ENCODE results near the gene WWC2.

Gene WWC2

DNA sequence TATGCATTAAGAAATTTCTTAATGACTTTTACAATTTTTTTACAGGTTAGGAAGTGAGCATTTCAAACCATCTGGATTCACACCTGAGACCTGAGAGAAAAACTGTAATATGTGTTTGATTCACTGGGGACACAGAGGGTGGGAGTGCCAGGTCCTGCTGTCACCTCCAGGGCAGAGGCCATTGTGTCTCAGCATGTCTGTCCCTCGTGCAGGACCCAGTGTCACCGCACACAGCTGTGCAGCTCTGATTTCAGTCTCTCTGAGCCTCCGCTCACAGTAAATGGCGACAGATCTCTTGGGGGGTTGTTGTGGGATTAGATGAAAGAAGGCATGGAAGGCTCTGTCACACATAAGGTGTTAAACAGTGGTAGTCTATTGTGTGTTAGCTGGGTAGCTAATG, 246.2 kb downstream of the WWC2 start:
- TF ChIP-seq, protein P1, sequence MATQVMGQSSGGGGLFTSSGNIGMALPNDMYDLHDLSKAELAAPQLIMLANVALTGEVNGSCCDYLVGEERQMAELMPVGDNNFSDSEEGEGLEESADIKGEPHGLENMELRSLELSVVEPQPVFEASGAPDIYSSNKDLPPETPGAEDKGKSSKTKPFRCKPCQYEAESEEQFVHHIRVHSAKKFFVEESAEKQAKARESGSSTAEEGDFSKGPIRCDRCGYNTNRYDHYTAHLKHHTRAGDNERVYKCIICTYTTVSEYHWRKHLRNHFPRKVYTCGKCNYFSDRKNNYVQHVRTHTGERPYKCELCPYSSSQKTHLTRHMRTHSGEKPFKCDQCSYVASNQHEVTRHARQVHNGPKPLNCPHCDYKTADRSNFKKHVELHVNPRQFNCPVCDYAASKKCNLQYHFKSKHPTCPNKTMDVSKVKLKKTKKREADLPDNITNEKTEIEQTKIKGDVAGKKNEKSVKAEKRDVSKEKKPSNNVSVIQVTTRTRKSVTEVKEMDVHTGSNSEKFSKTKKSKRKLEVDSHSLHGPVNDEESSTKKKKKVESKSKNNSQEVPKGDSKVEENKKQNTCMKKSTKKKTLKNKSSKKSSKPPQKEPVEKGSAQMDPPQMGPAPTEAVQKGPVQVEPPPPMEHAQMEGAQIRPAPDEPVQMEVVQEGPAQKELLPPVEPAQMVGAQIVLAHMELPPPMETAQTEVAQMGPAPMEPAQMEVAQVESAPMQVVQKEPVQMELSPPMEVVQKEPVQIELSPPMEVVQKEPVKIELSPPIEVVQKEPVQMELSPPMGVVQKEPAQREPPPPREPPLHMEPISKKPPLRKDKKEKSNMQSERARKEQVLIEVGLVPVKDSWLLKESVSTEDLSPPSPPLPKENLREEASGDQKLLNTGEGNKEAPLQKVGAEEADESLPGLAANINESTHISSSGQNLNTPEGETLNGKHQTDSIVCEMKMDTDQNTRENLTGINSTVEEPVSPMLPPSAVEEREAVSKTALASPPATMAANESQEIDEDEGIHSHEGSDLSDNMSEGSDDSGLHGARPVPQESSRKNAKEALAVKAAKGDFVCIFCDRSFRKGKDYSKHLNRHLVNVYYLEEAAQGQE (IDR thresholded peaks at IDR 0.05; ENCODE audit: insufficient replicate concordance, low read depth): no peak
- TF ChIP-seq GABPA (IDR thresholded peaks at IDR 0.05; ENCODE audit: low read depth) (no peak), POLR2AphosphoS5 (IDR thresholded peaks at IDR 0.05; ENCODE audit: low read depth) (no peak), SPI1 (IDR thresholded peaks at IDR 0.05; ENCODE audit: borderline replicate concordance, low read depth) (no peak)
- TF ChIP-seq, protein P2, sequence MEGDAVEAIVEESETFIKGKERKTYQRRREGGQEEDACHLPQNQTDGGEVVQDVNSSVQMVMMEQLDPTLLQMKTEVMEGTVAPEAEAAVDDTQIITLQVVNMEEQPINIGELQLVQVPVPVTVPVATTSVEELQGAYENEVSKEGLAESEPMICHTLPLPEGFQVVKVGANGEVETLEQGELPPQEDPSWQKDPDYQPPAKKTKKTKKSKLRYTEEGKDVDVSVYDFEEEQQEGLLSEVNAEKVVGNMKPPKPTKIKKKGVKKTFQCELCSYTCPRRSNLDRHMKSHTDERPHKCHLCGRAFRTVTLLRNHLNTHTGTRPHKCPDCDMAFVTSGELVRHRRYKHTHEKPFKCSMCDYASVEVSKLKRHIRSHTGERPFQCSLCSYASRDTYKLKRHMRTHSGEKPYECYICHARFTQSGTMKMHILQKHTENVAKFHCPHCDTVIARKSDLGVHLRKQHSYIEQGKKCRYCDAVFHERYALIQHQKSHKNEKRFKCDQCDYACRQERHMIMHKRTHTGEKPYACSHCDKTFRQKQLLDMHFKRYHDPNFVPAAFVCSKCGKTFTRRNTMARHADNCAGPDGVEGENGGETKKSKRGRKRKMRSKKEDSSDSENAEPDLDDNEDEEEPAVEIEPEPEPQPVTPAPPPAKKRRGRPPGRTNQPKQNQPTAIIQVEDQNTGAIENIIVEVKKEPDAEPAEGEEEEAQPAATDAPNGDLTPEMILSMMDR (IDR thresholded peaks at IDR 0.05; ENCODE audit: insufficient read depth, low read length): no peak
- H3K4me3 ChIP-seq (replicated peaks; ENCODE audit: insufficient read depth, low read length): no peak overlapping the region
- no peak overlapping the region for H3K27ac ChIP-seq (replicated peaks)
- DNase-seq (ENCODE audit: low read depth in 1 of 2, low spot score in 1 of 2): no peak
- peaks cover 2% of the 10 kb centered on the region for H3K27me3 ChIP-seq (ENCODE audit: insufficient read depth, poor library complexity, severe bottlenecking)

DNA sequence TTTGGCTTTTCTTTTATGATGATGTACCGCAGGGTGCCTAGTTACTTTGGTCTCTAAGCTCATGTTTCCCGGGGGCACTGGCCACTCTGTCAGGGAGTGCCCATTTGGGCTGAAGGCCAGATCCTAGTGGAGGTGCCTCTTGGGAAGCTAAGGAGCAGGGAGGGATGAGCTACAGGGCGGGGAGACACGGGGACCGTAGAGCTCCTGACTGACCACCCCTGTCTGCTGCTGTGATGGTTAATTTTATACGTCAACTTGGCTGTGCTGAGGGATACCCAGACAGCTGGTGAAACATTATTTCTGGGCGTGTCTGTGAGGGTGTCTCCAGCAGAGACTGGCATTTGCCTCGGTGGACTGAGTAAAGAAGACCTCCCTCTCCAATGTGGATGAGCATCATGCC, 248.1 kb downstream of the WWC2 start:
- no peak for DNase-seq (ENCODE audit: low read depth in 1 of 2, low spot score in 1 of 2)
- peaks cover 2% of the 10 kb centered on the region for H3K27me3 ChIP-seq (ENCODE audit: insufficient read depth, poor library complexity, severe bottlenecking)
- TF ChIP-seq, protein P2 (IDR thresholded peaks at IDR 0.05; ENCODE audit: insufficient read depth, low read length): no peak
- TF ChIP-seq, protein P1 (IDR thresholded peaks at IDR 0.05; ENCODE audit: insufficient replicate concordance, low read depth): no peak
- TF ChIP-seq POLR2AphosphoS5 (IDR thresholded peaks at IDR 0.05; ENCODE audit: low read depth) (no peak), GABPA (IDR thresholded peaks at IDR 0.05; ENCODE audit: low read depth) (no peak), SPI1 (IDR thresholded peaks at IDR 0.05; ENCODE audit: borderline replicate concordance, low read depth) (no peak)
- no peak overlapping the region for H3K27ac ChIP-seq (replicated peaks)
- no peak overlapping the region for H3K4me3 ChIP-seq (replicated peaks; ENCODE audit: insufficient read depth, low read length)

DNA sequence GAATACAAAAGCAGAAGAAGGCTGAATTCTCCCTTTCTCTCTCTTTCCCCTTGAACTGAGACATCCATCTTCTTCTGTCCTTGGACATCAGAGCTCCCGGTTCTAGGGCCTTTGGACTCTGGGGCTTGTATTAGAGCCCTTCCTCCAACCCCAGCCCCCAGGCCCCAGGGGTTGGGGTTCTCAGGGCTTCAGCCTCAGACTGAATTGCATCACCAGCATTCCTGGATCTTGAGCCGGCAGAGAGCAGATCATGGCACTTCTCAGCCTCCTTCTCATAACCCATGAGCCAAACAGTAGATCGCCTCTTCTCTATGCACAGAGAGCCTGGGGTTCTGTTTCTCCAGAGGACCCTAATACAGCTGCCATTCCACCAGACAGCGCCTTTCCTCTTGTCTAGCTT, 248.5 kb downstream of the WWC2 start:
- H3K4me3 ChIP-seq (replicated peaks; ENCODE audit: insufficient read depth, low read length): no peak overlapping the region
- H3K27ac ChIP-seq (replicated peaks): no peak overlapping the region
- H3K27me3 ChIP-seq (ENCODE audit: insufficient read depth, poor library complexity, severe bottlenecking): peaks cover 2% of the 10 kb centered on the region
- TF ChIP-seq, protein P2 (IDR thresholded peaks at IDR 0.05; ENCODE audit: insufficient read depth, low read length): no peak
- no peak for TF ChIP-seq SPI1 (IDR thresholded peaks at IDR 0.05; ENCODE audit: borderline replicate concordance, low read depth)
- TF ChIP-seq GABPA (IDR thresholded peaks at IDR 0.05; ENCODE audit: low read depth): no peak
- no peak for TF ChIP-seq POLR2AphosphoS5 (IDR thresholded peaks at IDR 0.05; ENCODE audit: low read depth)
- TF ChIP-seq, protein P1 (IDR thresholded peaks at IDR 0.05; ENCODE audit: insufficient replicate concordance, low read depth): no peak
- DNase-seq (ENCODE audit: low read depth in 1 of 2, low spot score in 1 of 2): no peak

Measured in HL-60 (cell line).